Measurements from ENCODE around the gene PIP5K1B. TPM values are rescaled to one million over a fixed set of nuclear protein-coding genes. Genes with fewer than 3 reads are reported as not detected.

Gene PIP5K1B
- total RNA-seq, 6 experiments from 2014 or later: not detected

DNA sequence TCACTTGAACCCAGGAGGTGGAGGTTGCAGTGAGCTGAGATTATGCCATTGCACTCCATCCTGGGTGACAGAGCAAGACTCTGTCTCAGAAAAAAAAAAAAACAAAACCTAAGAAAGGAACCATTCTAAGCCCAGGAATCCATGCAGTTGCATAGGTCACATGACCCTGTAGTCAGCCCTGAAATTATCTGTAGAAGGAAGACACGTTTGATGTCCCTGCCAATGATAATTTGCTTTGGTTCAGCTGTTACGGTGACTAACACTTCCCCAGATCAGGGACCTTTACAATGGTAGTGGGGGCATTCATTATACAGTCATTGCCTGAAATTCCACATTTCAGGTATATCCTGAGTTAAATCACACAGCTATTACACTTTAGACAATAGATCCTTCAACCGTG is 258.4 kb downstream of the PIP5K1B start:
- no peak overlapping the region for H3K27ac Mint-ChIP-seq
- no peaks in the 10 kb centered on the region for H3K9me3 Mint-ChIP-seq

GRCh38 chr9:68964102-68964541 is 259.1 kb downstream of the PIP5K1B start:
- H3K27ac Mint-ChIP-seq: no peak overlapping the region

More for the DNA sequence above, 258.4 kb downstream of the PIP5K1B start:
- TF ChIP-seq, protein P1, sequence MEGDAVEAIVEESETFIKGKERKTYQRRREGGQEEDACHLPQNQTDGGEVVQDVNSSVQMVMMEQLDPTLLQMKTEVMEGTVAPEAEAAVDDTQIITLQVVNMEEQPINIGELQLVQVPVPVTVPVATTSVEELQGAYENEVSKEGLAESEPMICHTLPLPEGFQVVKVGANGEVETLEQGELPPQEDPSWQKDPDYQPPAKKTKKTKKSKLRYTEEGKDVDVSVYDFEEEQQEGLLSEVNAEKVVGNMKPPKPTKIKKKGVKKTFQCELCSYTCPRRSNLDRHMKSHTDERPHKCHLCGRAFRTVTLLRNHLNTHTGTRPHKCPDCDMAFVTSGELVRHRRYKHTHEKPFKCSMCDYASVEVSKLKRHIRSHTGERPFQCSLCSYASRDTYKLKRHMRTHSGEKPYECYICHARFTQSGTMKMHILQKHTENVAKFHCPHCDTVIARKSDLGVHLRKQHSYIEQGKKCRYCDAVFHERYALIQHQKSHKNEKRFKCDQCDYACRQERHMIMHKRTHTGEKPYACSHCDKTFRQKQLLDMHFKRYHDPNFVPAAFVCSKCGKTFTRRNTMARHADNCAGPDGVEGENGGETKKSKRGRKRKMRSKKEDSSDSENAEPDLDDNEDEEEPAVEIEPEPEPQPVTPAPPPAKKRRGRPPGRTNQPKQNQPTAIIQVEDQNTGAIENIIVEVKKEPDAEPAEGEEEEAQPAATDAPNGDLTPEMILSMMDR (IDR thresholded peaks at IDR 0.05): no peak
- Mint-ChIP-seq H3K36me3 (ENCODE audit: low read depth) (no peaks in the 10 kb centered on the region), H3K4me1 (ENCODE audit: low read depth) (no peaks in the 10 kb centered on the region), H3K4me3 (no peak overlapping the region), H3K27me3 (ENCODE audit: insufficient read depth) (peaks cover 2% of the 10 kb centered on the region)
- DNase-seq: no peak

GRCh38 chr9:68964765-68965164 is 259.7 kb downstream of the PIP5K1B start:
- H3K27ac Mint-ChIP-seq: no peak overlapping the region
- H3K9me3 Mint-ChIP-seq: no peaks in the 10 kb centered on the region
- TF ChIP-seq, protein P1 (IDR thresholded peaks at IDR 0.05): no peak
- no peak for DNase-seq
- no peaks in the 10 kb centered on the region; the same call in 1 of the 2 replicates for H3K27me3 Mint-ChIP-seq (ENCODE audit: insufficient read depth)
- H3K4me1 Mint-ChIP-seq (ENCODE audit: low read depth): no peaks in the 10 kb centered on the region
- no peak overlapping the region for H3K4me3 Mint-ChIP-seq
- H3K36me3 Mint-ChIP-seq (ENCODE audit: low read depth): no peaks in the 10 kb centered on the region

More at GRCh38 chr9:68964102-68964541, 259.1 kb downstream of the PIP5K1B start:
- Mint-ChIP-seq H3K9me3 (no peaks in the 10 kb centered on the region), H3K4me1 (ENCODE audit: low read depth) (no peaks in the 10 kb centered on the region), H3K4me3 (no peak overlapping the region), H3K27me3 (ENCODE audit: insufficient read depth) (peaks cover 2% of the 10 kb centered on the region), H3K36me3 (ENCODE audit: low read depth) (no peaks in the 10 kb centered on the region)
- TF ChIP-seq, protein P1 (IDR thresholded peaks at IDR 0.05): no peak
- no peak for DNase-seq

GRCh38 chr9:68966496-68966944 is 261.5 kb downstream of the PIP5K1B start:
- no peak overlapping the region for H3K4me3 Mint-ChIP-seq
- H3K27me3 Mint-ChIP-seq (ENCODE audit: insufficient read depth): no peaks in the 10 kb centered on the region
- H3K9me3 Mint-ChIP-seq: no peaks in the 10 kb centered on the region
- TF ChIP-seq, protein P1 (IDR thresholded peaks at IDR 0.05): no peak
- no peak for DNase-seq
- no peak overlapping the region for H3K27ac Mint-ChIP-seq
- H3K36me3 Mint-ChIP-seq (ENCODE audit: low read depth): no peaks in the 10 kb centered on the region
- H3K4me1 Mint-ChIP-seq (ENCODE audit: low read depth): no peaks in the 10 kb centered on the region

DNA sequence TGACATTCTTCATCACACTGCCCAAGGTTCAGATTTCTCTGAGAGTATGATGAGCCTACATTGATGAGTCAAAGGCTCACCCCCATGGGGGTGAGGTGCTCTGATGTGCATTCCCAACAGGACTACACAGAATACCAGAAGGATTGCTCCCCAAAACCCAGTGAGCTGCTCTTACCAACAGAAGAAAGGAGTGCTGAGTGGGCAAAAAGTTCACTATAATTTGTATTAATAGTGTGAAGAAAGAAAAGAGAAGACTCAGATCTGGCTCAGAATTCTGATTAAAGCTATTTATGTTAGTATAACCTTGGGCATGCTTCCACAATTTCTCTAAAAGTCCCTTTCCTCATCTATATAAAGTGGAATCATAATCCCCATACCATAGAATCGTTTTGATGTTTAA is 262.8 kb downstream of the PIP5K1B start:
- Mint-ChIP-seq H3K4me3 (no peak overlapping the region), H3K27me3 (ENCODE audit: insufficient read depth) (no peaks in the 10 kb centered on the region), H3K9me3 (no peaks in the 10 kb centered on the region), H3K36me3 (ENCODE audit: low read depth) (no peaks in the 10 kb centered on the region), H3K4me1 (ENCODE audit: low read depth) (no peaks in the 10 kb centered on the region), H3K27ac (no peak overlapping the region)
- TF ChIP-seq, protein P1 (IDR thresholded peaks at IDR 0.05): no peak
- no peak for DNase-seq

DNA sequence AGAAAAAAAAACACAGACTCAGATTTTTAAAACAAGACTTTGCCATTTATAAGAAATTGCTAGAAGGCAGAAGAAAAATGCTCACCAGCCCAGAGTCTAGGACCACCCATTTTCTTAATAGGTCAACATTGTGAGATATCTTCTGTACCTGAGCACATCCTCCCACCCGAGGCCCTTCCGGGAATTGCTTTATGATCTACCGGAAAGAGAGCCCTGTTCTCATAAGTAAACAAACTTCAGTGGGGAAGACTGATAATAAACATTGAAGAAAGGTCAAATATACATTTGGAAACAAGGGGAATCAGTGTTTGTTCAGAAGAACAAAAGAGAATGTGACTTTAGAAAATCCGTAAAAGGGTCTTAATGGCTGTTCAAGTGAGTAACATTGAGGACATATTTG is 264.5 kb downstream of the PIP5K1B start:
- H3K4me3 Mint-ChIP-seq: no peak overlapping the region

More for the DNA sequence above, 264.5 kb downstream of the PIP5K1B start:
- no peaks in the 10 kb centered on the region for H3K36me3 Mint-ChIP-seq (ENCODE audit: low read depth)
- H3K9me3 Mint-ChIP-seq: no peaks in the 10 kb centered on the region
- no peaks in the 10 kb centered on the region for H3K27me3 Mint-ChIP-seq (ENCODE audit: insufficient read depth)
- no peak for DNase-seq
- H3K27ac Mint-ChIP-seq: no peak overlapping the region
- H3K4me1 Mint-ChIP-seq (ENCODE audit: low read depth): no peaks in the 10 kb centered on the region
- TF ChIP-seq, protein P1 (IDR thresholded peaks at IDR 0.05): no peak

Data from HFFc6 (cell line).